Trophoblast cell (in vitro differentiated cells and primary cell): ENCODE measurements around the gene ATF7.

Experiments
- DNase-seq, 2 donors: peaks; one replicate each; pipeline ENCODE4 v3.0.0-alpha.2; 2016
- H2AFZ ChIP-seq: 2 replicates; pipeline ENCODE4 v1.6.1; 2013; ENCODE audit warnings: low read length, moderate library complexity, mild to moderate bottlenecking; ENCODE audit not compliant: insufficient read depth, poor library complexity
- H2AK5ac ChIP-seq: 2 replicates; pipeline ENCODE4 v1.6.1; 2013; ENCODE audit warnings: mild to moderate bottlenecking, low read length
- H2BK120ac ChIP-seq: 2 replicates; pipeline ENCODE4 v1.6.1; 2013; ENCODE audit warnings: low read length, mild to moderate bottlenecking, moderate library complexity; ENCODE audit not compliant: insufficient read depth, poor library complexity
- H2BK12ac ChIP-seq: 2 replicates; pipeline ENCODE4 v1.6.1; 2013; ENCODE audit warnings: mild to moderate bottlenecking, low read length, moderate library complexity
- H2BK5ac ChIP-seq: 2 replicates; pipeline ENCODE4 v1.6.1; 2013; ENCODE audit warnings: low read length, low read depth, moderate library complexity, mild to moderate bottlenecking; ENCODE audit not compliant: poor library complexity
- H3K14ac ChIP-seq: 2 replicates; pipeline ENCODE4 v1.6.1; 2013; ENCODE audit warnings: mild to moderate bottlenecking, low read length
- H3K18ac ChIP-seq: 2 replicates; pipeline ENCODE4 v1.6.1; 2013; ENCODE audit warnings: mild to moderate bottlenecking, low read length
- H3K23ac ChIP-seq: 2 replicates; pipeline ENCODE4 v1.6.1; 2013; ENCODE audit warnings: low read length
- H3K27ac ChIP-seq: 2 replicates; pipeline ENCODE4 v1.5.1; 2013; ENCODE audit warnings: low read depth, mild to moderate bottlenecking, inconsistent platforms, low read length, moderate library complexity
- H3K27me3 ChIP-seq: 2 replicates; pipeline ENCODE4 v1.6.1; 2013; ENCODE audit warnings: inconsistent platforms, mild to moderate bottlenecking, low read length, moderate library complexity; ENCODE audit not compliant: insufficient read depth
- H3K36me3 ChIP-seq, 2 experiments: 1 replicate in 1 of 2; 2 replicates in 1 of 2; pipeline ENCODE4 v1.6.1; 2013; ENCODE audit warnings: low read length in 2 of 2, mild to moderate bottlenecking in 2 of 2, moderate library complexity in 1 of 2; ENCODE audit not compliant: insufficient read depth in 2 of 2, control insufficient read depth in 1 of 2
- H3K4ac ChIP-seq: 2 replicates; pipeline ENCODE4 v1.6.1; 2013; ENCODE audit warnings: low read depth, mild to moderate bottlenecking, low read length, moderate library complexity
- H3K4me1 ChIP-seq, 2 experiments: 1 replicate in 1 of 2; 2 replicates in 1 of 2; pipeline ENCODE4 v1.6.1; 2013; ENCODE audit warnings: low read length in 2 of 2, mild to moderate bottlenecking in 2 of 2, moderate library complexity in 1 of 2; ENCODE audit not compliant: insufficient read depth in 2 of 2, control insufficient read depth in 1 of 2
- H3K4me2 ChIP-seq: 2 replicates; pipeline ENCODE4 v1.6.1; 2013; ENCODE audit warnings: inconsistent platforms, mild to moderate bottlenecking, low read length, moderate library complexity
- H3K4me3 ChIP-seq: 2 replicates; pipeline ENCODE4 v1.5.1; 2013; ENCODE audit warnings: mild to moderate bottlenecking, low read depth, low read length, inconsistent platforms
- H3K79me1 ChIP-seq: one replicate; pipeline ENCODE4 v1.6.1; 2013; ENCODE audit warnings: low read length
- H3K79me2 ChIP-seq: 2 replicates; pipeline ENCODE4 v1.6.1; 2013; ENCODE audit warnings: low read length, mild to moderate bottlenecking; ENCODE audit not compliant: control insufficient read depth, insufficient read depth, poor library complexity
- H3K9ac ChIP-seq: 2 replicates; pipeline ENCODE4 v1.6.1; 2013; ENCODE audit warnings: mild to moderate bottlenecking, low read length
- H3K9me3 ChIP-seq: 2 replicates; pipeline ENCODE4 v1.6.1; 2013; ENCODE audit warnings: low read depth, mild to moderate bottlenecking, control low read depth, inconsistent platforms, low read length; ENCODE audit not compliant: insufficient read depth
- H4K12ac ChIP-seq: 2 replicates; pipeline ENCODE4 v1.6.1; 2013; ENCODE audit warnings: low read depth, mild to moderate bottlenecking, low read length, moderate library complexity
- H4K8ac ChIP-seq: 2 replicates; pipeline ENCODE4 v1.6.1; 2013; ENCODE audit warnings: low read depth, mild to moderate bottlenecking, low read length, moderate library complexity
- H4K91ac ChIP-seq: one replicate; pipeline ENCODE4 v1.6.1; 2013; ENCODE audit warnings: low read depth, mild to moderate bottlenecking, low read length, moderate library complexity
- WGBS: extraction: QIAGEN DNeasy Blood & Tissue Kit; methylation state at CpG from one replicate; pipeline ENCODE4 v1.1.7; 2013; ENCODE audit warnings: missing lambda C conversion rate; ENCODE audit not compliant: insufficient read length, insufficient coverage; ENCODE audit errors: extremely low coverage; 5-methylcytosine and 5-hydroxymethylcytosine counted together

Gene ATF7

GRCh38 chr12:53579545-53579955 lies 46.6 kb downstream of the ATF7 start:
- no peaks in the 10 kb centered on the region for H3K4me1 ChIP-seq
- no peaks in the 10 kb centered on the region for H3K79me2 ChIP-seq
- H3K36me3 ChIP-seq: peaks cover 0 to 2% of the 10 kb centered on the region in 2 experiments
- H2AK5ac ChIP-seq: no peak overlapping the region
- no peak overlapping the region for H3K4me2 ChIP-seq
- H3K14ac ChIP-seq: no peak overlapping the region
- no peak overlapping the region for H2BK120ac ChIP-seq
- no peaks in the 10 kb centered on the region for H3K27me3 ChIP-seq
- H3K4ac ChIP-seq: no peak overlapping the region
- no peak overlapping the region for H4K8ac ChIP-seq
- no peak overlapping the region for H2AFZ ChIP-seq
- no peak overlapping the region for H3K23ac ChIP-seq
- WGBS: no CpG with 5 or more reads among the region's 5 CpGs
- H4K12ac ChIP-seq: no peak overlapping the region
- no peak overlapping the region for H3K9ac ChIP-seq
- H2BK12ac ChIP-seq: no peak overlapping the region
- no peak overlapping the region for H3K4me3 ChIP-seq
- no peak overlapping the region for H3K18ac ChIP-seq
- DNase-seq: peak; percentile 15 to 36
- no peak overlapping the region for H2BK5ac ChIP-seq
- no peaks in the 10 kb centered on the region for H3K9me3 ChIP-seq
- H4K91ac ChIP-seq: no peak overlapping the region
- H3K79me1 ChIP-seq: no peaks in the 10 kb centered on the region
- H3K27ac ChIP-seq: no peak overlapping the region

GRCh38 chr12:53578783-53579182 lies 47.4 kb downstream of the ATF7 start:
- Histone ChIP-seq H3K4me1 (no peaks in the 10 kb centered on the region), H3K4ac (no peak overlapping the region), H3K4me3 (no peak overlapping the region), H3K14ac (no peak overlapping the region), H3K27ac (no peak overlapping the region), H3K23ac (no peak overlapping the region), H3K79me2 (no peaks in the 10 kb centered on the region), H2AFZ (no peak overlapping the region), H3K9me3 (no peaks in the 10 kb centered on the region), H2BK12ac (no peak overlapping the region), H3K36me3 (peaks cover 0 to 2% of the 10 kb centered on the region in 2 experiments), H3K9ac (no peak overlapping the region), H2AK5ac (no peak overlapping the region), H2BK5ac (no peak overlapping the region), H3K79me1 (no peaks in the 10 kb centered on the region), H3K4me2 (no peak overlapping the region), H3K27me3 (no peaks in the 10 kb centered on the region), H3K18ac (no peak overlapping the region), H2BK120ac (no peak overlapping the region), H4K91ac (no peak overlapping the region), H4K12ac (no peak overlapping the region), H4K8ac (no peak overlapping the region)
- WGBS: no CpG with 5 or more reads among the region's 5 CpGs
- DNase-seq: peak; percentile 60 to 61

- DNase-seq: no peak
- H3K27me3 ChIP-seq: no peaks in the 10 kb centered on the region
- H2BK12ac ChIP-seq: no peak overlapping the region
- no peak overlapping the region for H4K91ac ChIP-seq
- no peak overlapping the region for H2AK5ac ChIP-seq
- no peaks in the 10 kb centered on the region for H3K79me2 ChIP-seq
- no peak overlapping the region for H3K4ac ChIP-seq
- H4K8ac ChIP-seq: no peak overlapping the region
- peaks cover 0 to 2% of the 10 kb centered on the region in 2 experiments for H3K36me3 ChIP-seq
- H3K27ac ChIP-seq: no peak overlapping the region
- no peak overlapping the region for H3K14ac ChIP-seq
- no peak overlapping the region for H2BK5ac ChIP-seq
- no peak overlapping the region for H3K9ac ChIP-seq
- H3K4me1 ChIP-seq: no peaks in the 10 kb centered on the region
- no peaks in the 10 kb centered on the region for H3K9me3 ChIP-seq
- no peak overlapping the region for H2AFZ ChIP-seq
- H3K18ac ChIP-seq: no peak overlapping the region
- H2BK120ac ChIP-seq: no peak overlapping the region
- no peak overlapping the region for H4K12ac ChIP-seq
- no CpG with 5 or more reads among the region's 4 CpGs for WGBS
- no peak overlapping the region for H3K4me3 ChIP-seq
- H3K79me1 ChIP-seq: no peaks in the 10 kb centered on the region
- no peak overlapping the region for H3K23ac ChIP-seq
- H3K4me2 ChIP-seq: no peak overlapping the region
These were observed 48.2 kb downstream of the ATF7 start for GRCh38 chr12:53577941-53578352.

GRCh38 chr12:53575502-53576249 lies 50.5 kb downstream of the ATF7 start:
- no peak overlapping the region for H4K12ac ChIP-seq
- H3K4me2 ChIP-seq: no peak overlapping the region
- H4K8ac ChIP-seq: no peak overlapping the region
- H3K14ac ChIP-seq: no peak overlapping the region
- H2AFZ ChIP-seq: no peak overlapping the region
- no peaks in the 10 kb centered on the region for H3K79me1 ChIP-seq
- peaks cover 0 to 2% of the 10 kb centered on the region in 2 experiments for H3K36me3 ChIP-seq
- no peak overlapping the region for H2AK5ac ChIP-seq
- no peak overlapping the region for H3K4me3 ChIP-seq
- no peaks in the 10 kb centered on the region for H3K9me3 ChIP-seq
- H3K27ac ChIP-seq: no peak overlapping the region
- no peak overlapping the region for H3K9ac ChIP-seq
- H3K23ac ChIP-seq: no peak overlapping the region
- DNase-seq: peak in 1 of 2 donors; percentile 47
- no peak overlapping the region for H3K4ac ChIP-seq
- no peaks in the 10 kb centered on the region for H3K79me2 ChIP-seq
- no peak overlapping the region for H2BK5ac ChIP-seq
- H3K4me1 ChIP-seq: no peaks in the 10 kb centered on the region
- no peaks in the 10 kb centered on the region for H3K27me3 ChIP-seq
- WGBS: no CpG with 5 or more reads among the region's 3 CpGs
- no peak overlapping the region for H3K18ac ChIP-seq
- no peak overlapping the region for H4K91ac ChIP-seq
- H2BK120ac ChIP-seq: no peak overlapping the region
- no peak overlapping the region for H2BK12ac ChIP-seq
